ENCODE measurements around the gene PPIL3.

PPIL3 gene

DNA sequence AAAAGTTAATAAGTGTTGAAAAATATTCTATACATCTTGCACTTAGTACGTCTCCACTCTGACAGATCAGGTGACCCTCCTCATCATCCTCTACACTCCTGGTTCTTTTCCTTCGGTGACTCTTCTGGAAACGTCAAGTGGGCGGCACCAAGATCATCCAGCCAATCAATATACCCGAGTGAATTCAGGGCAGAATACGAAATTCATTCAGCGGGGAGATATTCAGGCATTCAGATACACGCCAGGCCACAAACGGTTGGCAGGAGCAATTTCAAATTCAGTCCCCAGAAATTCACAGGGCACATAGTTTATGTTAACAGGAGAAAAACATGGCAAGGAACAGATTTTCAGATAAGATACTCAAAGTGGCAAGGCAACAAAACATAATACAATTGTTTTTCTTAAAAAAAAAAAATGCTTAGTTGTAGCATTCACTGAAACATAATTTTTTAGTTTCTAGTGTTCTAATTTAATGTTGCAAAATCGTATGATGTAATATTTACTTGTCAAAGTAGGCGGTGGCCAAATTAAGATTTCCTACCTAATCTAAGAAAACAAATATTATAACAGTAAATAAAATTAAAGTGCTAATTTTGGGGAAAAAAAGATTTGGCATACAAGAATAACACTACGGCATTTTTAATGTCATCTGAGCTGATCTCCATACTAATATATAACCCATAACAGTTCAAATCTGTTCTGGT lies 28.6 kb downstream of the PPIL3 start:
- peak overlapping the region; percentile 100 for H3K4me3 ChIP-seq (ENCODE audit: low read length)
- no peak for DNase-seq (ENCODE audit: low read depth)
- TF ChIP-seq, protein P1, sequence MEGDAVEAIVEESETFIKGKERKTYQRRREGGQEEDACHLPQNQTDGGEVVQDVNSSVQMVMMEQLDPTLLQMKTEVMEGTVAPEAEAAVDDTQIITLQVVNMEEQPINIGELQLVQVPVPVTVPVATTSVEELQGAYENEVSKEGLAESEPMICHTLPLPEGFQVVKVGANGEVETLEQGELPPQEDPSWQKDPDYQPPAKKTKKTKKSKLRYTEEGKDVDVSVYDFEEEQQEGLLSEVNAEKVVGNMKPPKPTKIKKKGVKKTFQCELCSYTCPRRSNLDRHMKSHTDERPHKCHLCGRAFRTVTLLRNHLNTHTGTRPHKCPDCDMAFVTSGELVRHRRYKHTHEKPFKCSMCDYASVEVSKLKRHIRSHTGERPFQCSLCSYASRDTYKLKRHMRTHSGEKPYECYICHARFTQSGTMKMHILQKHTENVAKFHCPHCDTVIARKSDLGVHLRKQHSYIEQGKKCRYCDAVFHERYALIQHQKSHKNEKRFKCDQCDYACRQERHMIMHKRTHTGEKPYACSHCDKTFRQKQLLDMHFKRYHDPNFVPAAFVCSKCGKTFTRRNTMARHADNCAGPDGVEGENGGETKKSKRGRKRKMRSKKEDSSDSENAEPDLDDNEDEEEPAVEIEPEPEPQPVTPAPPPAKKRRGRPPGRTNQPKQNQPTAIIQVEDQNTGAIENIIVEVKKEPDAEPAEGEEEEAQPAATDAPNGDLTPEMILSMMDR (conservative IDR thresholded peaks at IDR 0.05; ENCODE audit: low read depth, low read length) = no peak

DNA sequence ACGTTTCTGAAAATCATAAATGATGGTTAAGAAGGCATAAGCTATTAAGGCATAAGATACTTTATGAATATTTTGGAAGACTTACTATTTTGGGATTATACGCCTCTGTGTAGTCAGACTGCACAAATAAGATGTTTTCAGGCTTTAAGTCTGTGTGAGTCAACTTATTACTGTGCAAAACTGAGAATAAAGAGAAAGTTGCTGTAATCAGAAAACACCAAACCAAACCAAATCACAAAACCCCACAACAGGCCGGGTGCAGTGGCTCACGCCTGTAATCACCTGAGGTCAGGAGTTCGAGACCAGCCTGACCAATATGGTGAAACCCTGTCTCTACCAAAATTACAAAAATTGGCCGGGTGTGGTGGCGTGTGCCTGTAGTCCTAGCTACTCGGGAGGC lies 32.1 kb downstream of the PPIL3 start:
- no peak overlapping the region for H3K4me3 ChIP-seq (ENCODE audit: low read length)
- DNase-seq (ENCODE audit: low read depth) = no peak
- TF ChIP-seq, protein P1 (conservative IDR thresholded peaks at IDR 0.05; ENCODE audit: low read depth, low read length) = no peak

DNA sequence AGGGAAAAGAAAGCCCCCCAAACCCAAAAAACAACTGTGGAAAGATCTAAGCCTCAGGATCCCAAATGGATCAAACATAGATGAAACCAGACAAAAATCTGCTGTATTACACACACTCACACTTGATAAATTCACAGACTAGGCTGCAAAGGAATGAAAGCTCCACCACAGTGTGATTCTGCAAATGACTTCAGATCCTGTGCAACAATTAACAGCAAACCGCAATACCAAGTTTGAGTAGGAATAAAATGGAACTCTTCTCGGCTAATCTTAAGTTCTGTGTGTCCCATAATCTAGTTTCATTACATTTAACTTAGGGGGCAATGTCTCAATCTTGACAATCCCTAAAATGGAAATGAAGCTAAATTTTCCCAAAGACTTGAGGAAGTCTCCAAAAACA lies 36.3 kb downstream of the PPIL3 start:
- TF ChIP-seq, protein P1 (conservative IDR thresholded peaks at IDR 0.05; ENCODE audit: low read depth, low read length) = no peak
- DNase-seq (ENCODE audit: low read depth) = no peak

DNA sequence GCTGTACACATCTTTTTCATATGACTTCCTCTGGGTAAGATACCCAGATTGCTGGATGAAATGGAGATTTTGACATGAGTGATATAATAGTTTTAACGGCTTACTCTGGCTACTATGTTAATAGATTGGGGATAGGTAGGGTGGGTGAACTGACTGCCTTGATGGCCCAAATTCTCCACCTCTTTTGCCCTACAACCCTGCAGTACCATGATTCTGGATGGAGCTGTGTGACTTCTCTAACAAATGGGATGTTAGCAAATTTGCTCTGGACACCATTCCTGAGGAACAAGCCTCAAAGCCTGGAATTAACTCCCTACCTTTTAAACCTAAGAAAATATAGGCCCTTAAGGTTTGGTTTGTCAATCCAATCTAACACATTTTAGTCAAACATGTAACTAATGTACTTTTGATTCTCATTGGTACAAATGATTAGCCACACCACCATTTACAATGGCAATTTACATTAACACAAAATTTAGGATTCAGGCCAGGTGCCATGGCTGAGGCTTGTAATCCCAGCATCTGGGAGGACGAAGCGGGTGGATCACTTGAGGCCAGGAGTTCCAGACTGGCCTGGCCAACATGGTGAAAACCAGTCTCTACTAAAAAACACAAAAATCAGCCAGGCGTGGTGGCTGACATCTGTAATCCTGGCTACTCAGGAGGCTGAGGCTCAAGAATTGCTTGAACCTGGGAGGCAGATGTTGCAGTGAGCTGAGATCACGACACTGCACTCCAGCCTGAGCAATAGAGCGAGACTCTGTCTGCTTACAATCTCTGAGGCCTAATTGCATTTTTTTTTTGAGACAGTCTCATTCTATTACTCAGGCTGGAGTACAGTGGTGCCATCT lies 37.3 kb downstream of the PPIL3 start:
- TF ChIP-seq, protein P1 (conservative IDR thresholded peaks at IDR 0.05; ENCODE audit: low read depth, low read length) = no peak
- DNase-seq (ENCODE audit: low read depth) = no peak
- H3K4me3 ChIP-seq (ENCODE audit: low read length) = no peak overlapping the region

More for the DNA sequence above, 36.3 kb downstream of the PPIL3 start:
- H3K4me3 ChIP-seq (ENCODE audit: low read length) = no peak overlapping the region

DNA sequence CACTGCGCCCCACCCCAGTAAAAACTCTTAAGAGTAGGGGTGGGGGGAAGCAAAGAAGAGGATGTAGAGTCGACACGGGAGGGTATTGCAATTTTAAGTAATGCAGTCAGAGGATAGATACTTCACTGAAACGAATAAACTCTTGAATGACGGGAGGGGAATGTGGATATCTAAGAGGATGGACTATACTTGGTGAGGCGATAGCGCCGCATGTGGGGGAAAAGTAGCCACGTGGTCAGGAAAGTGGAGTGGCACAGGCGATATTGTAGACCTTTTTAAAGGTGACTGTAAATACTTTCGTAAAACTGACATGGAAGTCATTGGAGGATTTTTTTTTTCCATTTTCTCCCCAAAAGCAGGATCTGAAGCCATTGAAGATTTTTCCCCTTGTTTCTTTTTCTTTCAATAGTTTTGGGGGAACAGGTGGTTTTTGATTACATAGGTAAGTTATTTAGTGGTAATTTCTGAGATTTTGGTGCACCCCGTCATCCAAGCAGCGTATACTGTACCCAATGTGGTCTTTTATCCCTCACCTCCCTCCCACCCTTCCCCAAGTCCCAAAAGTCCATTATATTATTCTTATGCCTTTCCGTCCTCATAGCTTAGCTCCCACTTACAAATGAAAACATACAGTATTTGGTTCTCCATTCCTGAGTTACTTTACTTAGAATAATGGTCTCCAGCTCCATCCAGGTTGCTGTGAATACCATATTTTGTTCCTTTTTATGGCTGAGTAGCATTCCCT lies 38.2 kb downstream of the PPIL3 start:
- TF ChIP-seq, protein P1 (conservative IDR thresholded peaks at IDR 0.05; ENCODE audit: low read depth, low read length) = no peak
- no peak for DNase-seq (ENCODE audit: low read depth)

DNA sequence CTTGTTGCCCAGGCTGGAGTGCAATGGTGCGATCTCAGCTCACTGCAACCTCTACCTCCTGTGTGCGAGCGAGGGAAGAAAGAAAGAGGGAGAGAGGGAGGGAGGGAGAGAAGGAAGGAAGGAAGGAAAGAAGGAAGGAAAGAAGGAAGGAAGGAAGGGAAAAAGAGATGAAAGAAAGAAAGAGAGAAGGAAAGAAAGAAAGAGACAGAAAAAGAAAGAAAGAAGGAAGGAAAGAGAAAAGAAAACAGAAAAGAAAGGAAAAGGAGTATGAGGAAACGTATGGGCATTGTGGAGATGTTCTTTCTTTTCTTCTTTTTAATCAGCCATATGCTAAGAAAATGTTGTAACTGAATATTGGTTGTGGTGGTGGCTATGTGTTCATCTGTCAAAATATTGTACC lies 40.9 kb downstream of the PPIL3 start:
- no peak for DNase-seq (ENCODE audit: low read depth)
- TF ChIP-seq, protein P1 (conservative IDR thresholded peaks at IDR 0.05; ENCODE audit: low read depth, low read length) = no peak
- H3K4me3 ChIP-seq (ENCODE audit: low read length) = no peak overlapping the region

More for the DNA sequence above, 38.2 kb downstream of the PPIL3 start:
- no peak overlapping the region for H3K4me3 ChIP-seq (ENCODE audit: low read length)
